Measurements from ENCODE around the gene PPP1R3G.

The PPP1R3G gene

DNA sequence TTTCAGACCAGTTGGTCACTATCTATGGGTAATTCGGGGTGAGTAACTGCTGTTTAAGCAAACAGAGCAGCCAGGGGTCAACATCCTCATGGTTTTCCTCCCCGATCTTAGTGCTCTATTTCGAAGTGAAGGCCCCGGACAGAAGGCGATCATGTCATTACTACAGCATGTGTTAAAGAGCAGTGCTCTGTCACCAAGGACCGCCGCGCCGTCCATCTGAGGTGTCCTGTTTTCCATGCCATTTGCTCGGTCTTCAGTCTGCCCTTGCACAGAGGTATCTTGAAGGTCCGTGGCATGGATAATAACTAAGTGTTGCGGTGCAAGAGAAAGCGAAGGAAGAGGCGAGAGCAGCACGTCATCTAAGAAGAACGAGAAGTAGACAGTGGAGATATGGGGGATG is 25.1 kb downstream of the PPP1R3G start:
- TF ChIP-seq CTCF (IDR thresholded peaks at IDR 0.05): no peak
- Mint-ChIP-seq H3K4me1 (peaks cover 21% of the 10 kb centered on the region), H3K9me3 (no peaks in the 10 kb centered on the region), H3K4me3 (no peak overlapping the region), H3K27ac (no peak overlapping the region), H3K27me3 (ENCODE audit: low read depth, poor library complexity) (peaks cover 2% of the 10 kb centered on the region), H3K36me3 (ENCODE audit: low read depth) (peaks cover 34% of the 10 kb centered on the region)
- DNase-seq: no peak

DNA sequence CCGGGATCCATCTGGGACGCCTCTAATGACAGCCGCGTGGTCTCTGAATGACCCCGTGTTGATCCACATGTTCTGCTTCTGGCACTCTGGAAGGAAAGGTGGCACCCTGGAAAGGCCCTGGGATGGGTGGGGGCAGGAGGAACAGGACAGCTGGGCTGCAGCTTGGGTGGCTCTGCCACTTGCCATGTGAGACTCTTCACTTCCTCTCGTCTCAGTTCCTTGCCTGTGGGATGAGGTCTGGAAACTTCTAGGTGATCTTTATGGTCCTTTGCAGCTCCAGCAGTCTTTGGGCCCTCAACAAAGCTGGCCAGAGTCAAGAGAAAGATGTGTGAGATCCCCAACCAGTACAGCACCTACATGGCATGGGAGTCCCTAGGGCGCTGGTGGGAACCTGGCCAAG is 26.5 kb downstream of the PPP1R3G start:
- peaks cover 8% of the 10 kb centered on the region for H3K27me3 Mint-ChIP-seq (ENCODE audit: low read depth, poor library complexity)
- no peaks in the 10 kb centered on the region for H3K9me3 Mint-ChIP-seq
- peaks cover 26% of the 10 kb centered on the region for H3K36me3 Mint-ChIP-seq (ENCODE audit: low read depth)
- peaks cover 24% of the 10 kb centered on the region for H3K4me1 Mint-ChIP-seq
- no peak overlapping the region for H3K27ac Mint-ChIP-seq
- DNase-seq: no peak
- no peak for TF ChIP-seq CTCF (IDR thresholded peaks at IDR 0.05)
- no peak overlapping the region for H3K4me3 Mint-ChIP-seq

DNA sequence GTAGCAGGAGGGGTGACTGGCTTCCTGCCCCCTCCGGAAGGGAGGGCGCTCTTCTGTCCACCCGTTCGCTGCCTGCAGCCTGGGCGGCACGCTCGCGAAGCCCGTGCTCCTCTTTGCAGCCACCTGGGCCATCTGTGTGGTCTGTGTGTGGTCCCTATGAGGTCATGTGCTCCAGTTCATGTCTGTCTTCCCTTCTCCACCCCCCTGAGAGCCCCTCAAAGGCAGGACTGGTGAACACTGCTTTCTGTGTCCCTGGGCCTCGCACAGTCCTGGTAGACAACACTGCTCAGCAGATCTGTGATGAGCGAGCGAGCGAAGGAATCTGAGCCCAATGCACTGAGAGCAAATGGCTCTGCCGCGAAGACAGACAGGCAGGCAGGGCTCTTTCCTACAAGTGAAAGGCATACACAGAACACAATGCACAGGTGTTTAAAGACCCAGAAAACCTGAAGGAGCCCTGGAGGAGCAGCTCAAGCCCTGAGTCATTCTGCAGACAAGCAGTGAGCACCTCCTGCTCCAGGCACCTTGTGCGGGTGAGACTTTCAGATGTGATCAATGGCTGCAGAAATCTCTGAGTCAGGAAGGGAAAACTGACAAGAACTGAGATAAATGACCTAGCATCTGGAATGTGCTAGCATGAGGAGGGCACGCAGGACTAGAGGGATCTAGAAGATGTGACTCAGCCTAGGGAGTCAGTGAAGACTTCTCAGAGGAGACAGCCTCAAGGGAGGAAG is 27.1 kb downstream of the PPP1R3G start:
- TF ChIP-seq CTCF (IDR thresholded peaks at IDR 0.05): no peak
- Mint-ChIP-seq H3K4me3 (no peak overlapping the region), H3K36me3 (ENCODE audit: low read depth) (peaks cover 26% of the 10 kb centered on the region), H3K4me1 (peaks cover 23% of the 10 kb centered on the region), H3K27me3 (ENCODE audit: low read depth, poor library complexity) (peaks cover 8% of the 10 kb centered on the region), H3K27ac (no peak overlapping the region), H3K9me3 (no peaks in the 10 kb centered on the region)
- DNase-seq: no peak

- H3K27ac Mint-ChIP-seq: no peak overlapping the region
- H3K4me1 Mint-ChIP-seq: peaks cover 19% of the 10 kb centered on the region
- no peak for TF ChIP-seq CTCF (IDR thresholded peaks at IDR 0.05)
- no peaks in the 10 kb centered on the region for H3K9me3 Mint-ChIP-seq
- peaks cover 26% of the 10 kb centered on the region for H3K36me3 Mint-ChIP-seq (ENCODE audit: low read depth)
- no peak overlapping the region for H3K4me3 Mint-ChIP-seq
- H3K27me3 Mint-ChIP-seq (ENCODE audit: low read depth, poor library complexity): peaks cover 8% of the 10 kb centered on the region
- no peak for DNase-seq
Measured at GRCh38 chr6:5113096-5113495, 28.0 kb downstream of the PPP1R3G start.

GRCh38 chr6:5115168-5115567 is 30.0 kb downstream of the PPP1R3G start:
- DNase-seq: no peak
- Mint-ChIP-seq H3K27me3 (ENCODE audit: low read depth, poor library complexity) (peaks cover 8% of the 10 kb centered on the region), H3K4me1 (peaks cover 19% of the 10 kb centered on the region), H3K4me3 (no peak overlapping the region), H3K36me3 (ENCODE audit: low read depth) (peaks cover 25% of the 10 kb centered on the region), H3K27ac (no peak overlapping the region), H3K9me3 (no peaks in the 10 kb centered on the region)
- TF ChIP-seq CTCF (IDR thresholded peaks at IDR 0.05): no peak

All from nephron progenitor cell (in vitro differentiated cells).